ENCODE measurements around the gene VPREB1. TPM values are rescaled to one million over a fixed set of nuclear protein-coding genes. Genes with fewer than 3 reads are reported as not detected.
"Not testable (repeated sequence)": the region's sequence is repeated elsewhere in the genome, so short reads cannot be mapped to it uniquely, and the experiment has no call there.

The VPREB1 gene
- total and polyA plus RNA-seq, 8 donors: not detected

DNA sequence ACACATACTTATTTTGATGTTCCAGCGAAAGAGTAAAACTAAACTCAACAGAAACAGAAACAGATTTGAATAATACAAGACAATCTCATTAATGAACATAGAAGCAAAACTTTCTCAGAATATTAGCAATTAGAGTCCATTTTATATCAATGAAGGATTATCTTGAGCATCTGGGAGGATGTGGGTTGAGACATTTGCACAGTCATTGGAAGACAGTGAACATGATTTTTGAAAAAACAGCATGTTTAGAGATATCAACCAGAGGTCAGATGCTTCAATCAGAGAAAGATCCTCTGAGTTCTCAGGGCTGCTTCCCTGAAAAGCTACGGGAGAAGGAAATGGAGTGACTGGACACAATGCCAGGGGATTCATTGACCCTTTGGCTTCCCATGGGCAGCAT lies 35.9 kb upstream of the VPREB1 start:
- H3K36me3 ChIP-seq: no peaks in the 10 kb centered on the region
- H3K4me1 ChIP-seq: no peaks in the 10 kb centered on the region
- no peaks in the 10 kb centered on the region for H3K27me3 ChIP-seq
- no peak overlapping the region for H3K27ac ChIP-seq
- ATAC-seq (no peak), DNase-seq (no peak), FAIRE-seq (no peak)
- H3K9me3 ChIP-seq: no peaks in the 10 kb centered on the region
- 37 to 78% methylated on average over 2 of the region's 2 CpGs for WGBS, 2 donors
- no peak overlapping the region for H3K4me3 ChIP-seq
- intact Hi-C loops (cut with DNase I): no loop called here
- TF ChIP-seq, protein P1, sequence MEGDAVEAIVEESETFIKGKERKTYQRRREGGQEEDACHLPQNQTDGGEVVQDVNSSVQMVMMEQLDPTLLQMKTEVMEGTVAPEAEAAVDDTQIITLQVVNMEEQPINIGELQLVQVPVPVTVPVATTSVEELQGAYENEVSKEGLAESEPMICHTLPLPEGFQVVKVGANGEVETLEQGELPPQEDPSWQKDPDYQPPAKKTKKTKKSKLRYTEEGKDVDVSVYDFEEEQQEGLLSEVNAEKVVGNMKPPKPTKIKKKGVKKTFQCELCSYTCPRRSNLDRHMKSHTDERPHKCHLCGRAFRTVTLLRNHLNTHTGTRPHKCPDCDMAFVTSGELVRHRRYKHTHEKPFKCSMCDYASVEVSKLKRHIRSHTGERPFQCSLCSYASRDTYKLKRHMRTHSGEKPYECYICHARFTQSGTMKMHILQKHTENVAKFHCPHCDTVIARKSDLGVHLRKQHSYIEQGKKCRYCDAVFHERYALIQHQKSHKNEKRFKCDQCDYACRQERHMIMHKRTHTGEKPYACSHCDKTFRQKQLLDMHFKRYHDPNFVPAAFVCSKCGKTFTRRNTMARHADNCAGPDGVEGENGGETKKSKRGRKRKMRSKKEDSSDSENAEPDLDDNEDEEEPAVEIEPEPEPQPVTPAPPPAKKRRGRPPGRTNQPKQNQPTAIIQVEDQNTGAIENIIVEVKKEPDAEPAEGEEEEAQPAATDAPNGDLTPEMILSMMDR (IDR thresholded peaks at IDR 0.05): no peak

DNA sequence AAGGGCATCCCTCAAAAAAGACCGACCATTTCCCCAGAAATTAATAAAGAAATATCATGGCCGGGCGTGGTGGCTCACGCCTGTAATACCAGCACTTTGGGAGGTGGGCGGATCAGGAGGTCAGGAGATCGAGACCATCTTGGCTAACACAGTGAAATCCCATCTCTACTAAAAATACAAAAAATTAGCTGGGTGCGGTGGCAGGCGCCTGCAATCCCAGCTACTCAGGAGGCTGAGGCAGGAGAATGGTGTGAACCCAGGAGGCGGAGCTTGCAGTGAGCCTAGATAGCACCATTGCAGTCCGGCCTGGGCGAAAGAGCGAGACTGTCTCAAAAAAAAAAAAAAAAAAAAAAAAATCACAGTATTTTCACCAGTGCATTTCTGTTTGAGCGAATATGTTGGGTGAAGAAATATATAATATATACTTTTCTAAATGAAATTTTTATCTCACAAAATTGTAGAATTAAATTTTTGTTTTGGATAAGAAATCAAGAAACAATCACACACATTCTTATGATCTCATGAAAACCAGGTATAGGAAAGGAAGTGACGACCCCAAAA lies 35.4 kb upstream of the VPREB1 start:
- intact Hi-C loops (cut with DNase I); H3K9me3 ChIP-seq; H3K27me3 ChIP-seq; H3K27ac ChIP-seq; H3K4me1 ChIP-seq; H3K36me3 ChIP-seq; FAIRE-seq; ATAC-seq; DNase-seq; H3K4me3 ChIP-seq: not testable (repeated sequence)
- 87 to 90% methylated on average over 14 of the region's 14 CpGs for WGBS, 2 donors

DNA sequence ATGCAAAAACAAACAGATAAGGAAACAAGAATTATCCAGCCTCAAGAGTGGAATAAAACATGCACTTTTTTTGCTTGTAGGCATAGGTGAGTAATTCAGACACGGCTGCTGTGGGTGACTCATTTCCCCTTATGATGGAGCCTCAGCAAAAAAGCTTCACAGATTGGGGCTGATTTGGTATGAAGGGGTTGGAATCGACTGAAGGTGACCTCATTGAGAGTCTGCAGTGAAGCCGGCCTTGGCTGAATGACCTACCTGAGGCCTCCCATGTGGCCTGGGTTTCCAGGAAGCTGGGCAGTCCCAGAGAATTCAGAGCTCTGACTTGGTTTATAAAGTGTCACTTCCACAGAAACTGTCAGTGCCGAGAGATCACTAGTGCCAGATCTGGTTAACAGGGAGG lies 34.2 kb upstream of the VPREB1 start:
- Histone ChIP-seq H3K4me3 (no peak overlapping the region), H3K36me3 (no peaks in the 10 kb centered on the region), H3K9me3 (no peaks in the 10 kb centered on the region), H3K27me3 (no peaks in the 10 kb centered on the region), H3K4me1 (no peaks in the 10 kb centered on the region), H3K27ac (no peak overlapping the region)
- DNase-seq: no peak
- FAIRE-seq: no peak
- ATAC-seq: peak in 2 of 4 donors; percentile 38 to 49
- intact Hi-C loops (cut with DNase I): no loop called here
- WGBS, 2 donors: 50 to 58% methylated on average over 4 of the region's 4 CpGs
- TF ChIP-seq, protein P1 (IDR thresholded peaks at IDR 0.05): no peak

DNA sequence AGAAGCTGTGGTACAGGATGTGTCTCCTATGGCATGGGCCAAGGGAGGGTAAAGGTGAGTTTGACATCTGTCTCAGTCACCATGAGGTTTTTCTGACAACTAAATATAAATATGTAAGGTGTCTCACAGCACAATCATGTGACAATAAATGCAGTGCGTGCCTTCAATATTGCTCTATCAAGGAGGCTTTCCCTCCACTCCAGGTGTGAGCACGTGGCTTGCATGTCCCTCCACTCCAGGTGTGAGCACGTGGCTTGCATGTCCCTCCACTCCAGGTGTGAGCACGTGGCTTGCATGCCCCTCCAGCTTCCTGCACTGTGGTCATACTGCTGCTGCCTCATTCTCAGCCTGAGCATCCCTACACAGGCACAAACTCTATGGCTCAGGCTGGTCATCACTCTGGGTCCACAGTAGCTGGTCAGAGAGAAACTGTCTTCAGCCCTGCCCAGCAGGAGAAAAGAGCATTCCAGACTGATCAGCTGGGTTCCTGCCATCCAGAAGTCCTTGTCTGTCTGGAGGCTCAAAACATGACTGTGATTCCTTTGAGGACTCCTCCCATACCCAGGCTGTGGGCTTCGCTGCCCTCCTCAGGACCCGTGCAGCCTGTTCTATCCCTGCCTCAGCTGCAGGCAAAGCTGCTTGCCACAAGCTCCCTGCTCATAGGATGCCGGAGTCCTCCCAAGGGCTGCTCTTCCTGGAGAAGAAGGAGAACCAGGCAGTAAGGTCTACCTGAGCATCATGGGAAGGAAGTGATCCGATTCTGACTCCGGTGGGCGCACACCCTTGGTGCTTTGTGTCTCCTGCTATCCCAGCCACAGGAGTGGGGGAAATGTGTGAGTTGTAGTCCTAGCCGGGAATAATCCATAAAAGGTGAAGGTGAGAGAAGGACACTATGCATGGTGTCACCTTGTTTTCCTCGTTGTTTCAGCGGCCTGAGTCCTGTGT lies 33.4 kb upstream of the VPREB1 start:
- no peaks in the 10 kb centered on the region for H3K4me1 ChIP-seq
- intact Hi-C loops (cut with DNase I): no loop called here
- H3K4me3 ChIP-seq: no peak overlapping the region
- H3K9me3 ChIP-seq: no peaks in the 10 kb centered on the region
- H3K27me3 ChIP-seq: no peaks in the 10 kb centered on the region
- H3K36me3 ChIP-seq: no peaks in the 10 kb centered on the region
- ATAC-seq (no peak), FAIRE-seq (no peak), DNase-seq (no peak)
- TF ChIP-seq, protein P1 (IDR thresholded peaks at IDR 0.05): no peak
- no peak overlapping the region for H3K27ac ChIP-seq
- WGBS, 2 donors: 70 to 75% methylated on average over 13 of the region's 13 CpGs

DNA sequence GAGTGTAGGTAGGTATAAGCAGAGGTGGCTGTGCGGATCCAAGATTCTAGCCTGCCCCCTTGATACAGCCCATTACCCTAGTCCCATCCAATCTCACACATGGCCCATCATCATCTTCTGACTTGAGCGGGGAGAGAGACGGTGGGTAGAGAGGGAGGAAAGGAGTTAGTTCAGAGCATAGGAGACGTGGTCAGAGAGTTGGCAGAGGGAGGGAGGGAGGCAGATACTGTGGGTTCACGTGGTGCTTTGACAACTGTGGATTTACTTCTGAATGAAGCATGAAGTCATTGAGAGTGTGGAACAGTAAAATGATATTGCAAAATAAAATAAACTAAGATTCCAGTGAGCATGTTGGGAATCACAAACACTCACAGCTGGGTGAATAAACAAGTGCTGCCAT lies 31.4 kb upstream of the VPREB1 start:
- FAIRE-seq: no peak

More for the DNA sequence above, 31.4 kb upstream of the VPREB1 start:
- 43 to 47% methylated on average over 5 of the region's 5 CpGs for WGBS, 2 donors
- intact Hi-C loops (cut with DNase I): no loop called here
- Histone ChIP-seq H3K4me3 (no peak overlapping the region), H3K27me3 (no peaks in the 10 kb centered on the region), H3K9me3 (no peaks in the 10 kb centered on the region), H3K27ac (no peak overlapping the region), H3K4me1 (no peaks in the 10 kb centered on the region), H3K36me3 (no peaks in the 10 kb centered on the region)
- TF ChIP-seq, protein P1 (IDR thresholded peaks at IDR 0.05): no peak
- no peak for DNase-seq
- no peak for ATAC-seq

Measured in pancreas (tissue), 10 donors.